HG02981 (cell line): Measurements from ENCODE around the gene MESD.

Experiments used
- ATAC-seq: cut with Tn5 transposase; IDR thresholded peaks from one replicate; pipeline ENCODE4 v1.9.1; 2021; ENCODE audit warnings: mild to moderate bottlenecking, moderate library complexity; ENCODE audit not compliant: unreplicated experiment

MESD gene

GRCh38 chr15:80992006-80992405, 2.4 kb upstream of the MESD start:
- no peak for ATAC-seq

DNA sequence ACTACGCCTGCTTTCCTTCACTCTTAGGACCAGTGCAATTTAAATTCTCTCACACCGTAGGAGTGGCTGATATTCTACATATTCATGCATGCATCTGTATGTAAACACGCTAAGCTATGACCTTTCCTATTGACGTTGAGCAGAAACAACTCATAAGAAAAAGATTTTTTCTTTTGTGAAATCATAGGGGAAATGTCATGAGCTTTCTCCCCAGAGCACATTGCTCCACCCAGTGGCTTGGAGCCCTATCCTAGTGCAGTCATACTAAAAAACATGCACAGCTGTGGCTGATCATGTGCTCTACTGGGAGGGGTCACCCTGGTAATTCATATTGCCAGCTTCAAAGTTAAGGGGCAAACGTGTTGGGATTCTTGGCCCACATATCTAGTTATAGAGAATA, 1.8 kb upstream of the MESD start:
- no peak for ATAC-seq

GRCh38 chr15:80990955-80991354, 1.3 kb upstream of the MESD start:
- ATAC-seq, result no peak

DNA sequence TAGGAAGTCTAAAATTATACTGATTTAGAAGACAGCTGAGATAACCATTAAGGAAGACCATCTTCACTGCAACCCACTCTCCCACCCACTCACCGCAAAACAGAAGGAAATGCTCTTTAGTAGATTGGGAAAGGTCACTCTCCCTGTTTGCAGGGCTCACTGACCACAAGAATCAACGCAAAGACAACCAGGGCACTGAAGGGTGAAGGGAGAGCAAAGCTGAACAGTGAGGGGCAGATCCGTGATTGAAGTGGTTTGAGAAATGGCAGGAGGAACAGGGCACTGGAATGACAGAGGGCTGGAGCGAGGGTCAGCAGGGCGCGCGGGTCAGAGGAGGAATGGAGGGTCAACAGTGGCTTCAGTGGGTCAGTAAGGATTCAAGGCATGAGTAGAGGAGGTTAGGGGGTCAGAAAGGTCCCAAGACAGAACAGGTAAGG, 520 bp downstream of the MESD start:
- ATAC-seq, result no peak

DNA sequence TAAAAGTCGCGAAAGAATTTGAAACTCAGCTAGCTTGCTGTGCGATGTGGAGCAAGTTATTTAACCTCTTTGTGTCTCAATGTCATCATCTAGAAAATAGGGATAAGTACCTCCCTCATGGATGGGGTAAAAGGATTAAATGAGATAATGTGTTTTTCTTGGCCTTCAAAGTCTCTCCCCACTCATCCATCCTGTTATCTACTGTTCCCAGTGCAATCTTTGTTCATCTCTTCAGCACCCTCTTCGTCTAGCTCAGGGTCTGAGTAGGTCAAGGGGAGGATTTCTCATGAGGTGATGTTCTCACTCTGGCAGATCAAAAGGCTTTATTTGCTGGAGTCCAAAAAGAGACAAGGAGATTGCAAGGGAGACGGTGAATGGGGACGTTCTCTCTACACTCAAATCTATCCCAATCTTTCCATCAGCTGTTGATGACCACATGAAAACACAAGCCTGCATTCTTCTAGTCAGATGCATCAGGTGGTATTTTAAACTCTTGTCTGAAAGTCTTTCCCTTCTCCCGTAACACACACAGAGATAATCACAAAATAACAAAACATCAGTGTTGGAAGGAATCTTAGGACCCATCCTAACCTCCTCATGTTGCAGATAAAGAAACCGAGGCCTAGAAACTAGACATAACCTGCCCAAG, 1.3 kb downstream of the MESD start:
- no peak for ATAC-seq

GRCh38 chr15:80986487-80986886, 3.1 kb downstream of the MESD start:
- ATAC-seq, result no peak

- no peak for ATAC-seq
These were observed 3.6 kb downstream of the MESD start for GRCh38 chr15:80985981-80986380.

- ATAC-seq, result no peak
These were observed 4.8 kb downstream of the MESD start for GRCh38 chr15:80984856-80985255.

DNA sequence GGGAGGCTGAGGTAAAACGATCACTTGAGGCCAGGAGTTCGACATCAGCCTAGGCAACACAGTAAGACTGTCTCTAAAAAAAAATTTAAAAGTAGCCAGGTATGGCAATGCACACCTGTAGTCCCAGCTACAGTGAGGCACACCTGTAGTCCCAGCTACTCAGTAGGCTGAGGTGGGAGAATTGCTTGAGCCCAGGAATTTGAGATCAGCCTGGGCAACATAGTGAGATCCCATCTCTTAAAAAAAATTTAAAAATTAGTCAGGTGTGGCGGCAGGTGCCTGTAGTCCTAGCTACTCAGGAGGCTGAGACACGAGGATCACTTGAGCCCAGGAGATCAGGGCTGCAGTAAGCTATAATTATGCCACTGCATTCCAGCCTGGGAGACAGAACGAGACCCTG, 6.8 kb downstream of the MESD start:
- no peak for ATAC-seq

GRCh38 chr15:80982205-80982604, 7.4 kb downstream of the MESD start:
- no peak for ATAC-seq

DNA sequence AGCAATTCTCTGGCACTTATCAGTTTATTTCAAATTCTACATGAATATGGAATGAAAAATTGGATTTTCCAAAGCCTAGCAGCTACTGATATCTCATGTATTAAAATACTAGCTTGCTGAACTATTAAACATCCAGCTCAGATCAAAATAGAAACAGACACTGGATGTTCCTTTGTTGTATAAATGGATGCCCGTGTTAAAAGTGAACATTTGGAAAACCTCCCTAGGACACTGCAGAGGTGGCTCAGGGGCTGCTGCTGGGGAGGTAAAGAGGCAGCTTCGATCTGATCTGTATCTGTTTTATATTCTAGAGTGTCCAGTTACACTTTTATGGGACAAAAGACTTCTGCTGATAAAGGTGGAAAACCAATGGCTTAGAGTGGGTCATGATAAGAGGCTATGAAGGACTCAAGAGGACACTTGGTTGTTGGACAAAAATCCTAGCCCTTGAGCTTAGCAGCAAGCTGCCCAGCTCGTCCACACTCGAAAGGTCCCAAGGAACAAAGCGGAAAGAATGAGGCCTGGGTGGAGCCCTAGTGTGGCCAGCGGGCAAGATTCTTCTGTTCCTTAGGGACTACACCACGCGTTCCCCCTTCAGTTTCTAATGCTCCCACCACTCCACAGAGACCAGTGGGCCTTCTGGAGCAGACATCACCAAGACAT, 9.9 kb downstream of the MESD start:
- no peak for ATAC-seq

DNA sequence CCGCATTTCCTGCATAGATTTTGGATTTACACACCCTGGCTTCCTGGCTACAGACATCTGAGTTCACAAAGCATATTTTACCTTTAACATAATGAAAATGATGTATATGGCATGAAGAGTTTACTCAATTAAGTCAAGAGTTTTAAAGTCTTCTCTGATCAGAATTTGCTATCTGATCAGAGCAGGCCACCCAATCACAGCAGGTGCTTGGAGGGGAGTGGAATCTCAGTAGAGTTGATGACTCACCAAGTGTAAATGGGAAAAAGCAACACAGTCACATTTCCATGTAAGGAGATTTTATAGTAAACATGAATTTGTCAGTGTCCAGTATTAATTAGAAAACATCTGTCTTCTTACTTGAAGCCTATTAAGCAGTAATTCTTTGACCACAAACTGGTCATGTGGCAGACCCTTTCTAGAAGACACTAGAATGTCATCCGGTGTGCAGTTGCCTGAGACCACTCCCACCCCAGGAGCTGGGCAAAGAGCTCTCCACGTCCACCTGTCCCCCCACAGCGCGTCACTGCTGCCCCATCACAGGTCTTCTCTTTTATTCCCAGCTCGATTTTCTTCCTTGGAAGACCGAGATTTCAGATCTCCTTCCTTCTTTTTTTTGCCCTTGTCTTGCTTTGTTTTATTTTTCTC, 10.8 kb downstream of the MESD start:
- no peak for ATAC-seq

GRCh38 chr15:80977627-80978036, 12.0 kb downstream of the MESD start:
- ATAC-seq, result no peak

DNA sequence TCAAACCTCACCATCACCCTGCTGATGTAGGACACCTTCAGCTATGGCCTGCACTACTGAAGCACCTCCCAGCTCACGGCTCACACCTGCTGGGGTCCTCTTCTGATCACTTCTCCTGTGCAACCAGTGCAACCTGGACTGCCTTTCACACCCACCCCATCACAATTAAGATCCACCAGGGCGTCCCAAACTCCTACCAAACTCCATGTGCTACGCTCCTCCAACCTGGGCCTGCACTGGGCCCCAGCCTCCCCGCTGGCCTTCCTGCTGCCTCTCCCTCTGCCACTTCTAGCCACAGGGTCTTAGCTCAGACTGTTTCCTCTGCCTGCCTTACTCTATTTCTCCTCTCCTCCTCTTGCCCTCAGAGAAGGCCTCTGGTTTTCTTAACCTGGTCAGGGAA, 12.8 kb downstream of the MESD start:
- no peak for ATAC-seq

DNA sequence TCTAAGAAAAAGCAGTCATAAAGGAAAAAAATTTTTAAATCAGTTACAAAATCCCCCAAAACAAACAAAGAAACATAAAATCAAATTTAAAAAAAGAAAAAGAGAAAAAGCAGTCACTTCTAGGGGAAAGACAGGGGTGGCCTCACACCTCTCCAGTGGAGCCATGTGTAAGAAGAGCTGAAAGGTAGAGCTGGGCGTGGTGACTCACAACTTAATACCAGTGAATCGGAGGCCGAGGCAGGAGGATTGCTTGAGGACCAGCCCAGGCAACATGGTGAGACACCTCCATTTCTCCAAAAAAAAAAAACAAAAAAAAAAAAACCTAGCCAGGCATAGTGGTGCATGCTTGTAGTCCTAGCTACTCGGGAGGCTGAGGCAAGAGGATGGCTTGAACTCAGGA, 14.7 kb downstream of the MESD start:
- ATAC-seq, result no peak

DNA sequence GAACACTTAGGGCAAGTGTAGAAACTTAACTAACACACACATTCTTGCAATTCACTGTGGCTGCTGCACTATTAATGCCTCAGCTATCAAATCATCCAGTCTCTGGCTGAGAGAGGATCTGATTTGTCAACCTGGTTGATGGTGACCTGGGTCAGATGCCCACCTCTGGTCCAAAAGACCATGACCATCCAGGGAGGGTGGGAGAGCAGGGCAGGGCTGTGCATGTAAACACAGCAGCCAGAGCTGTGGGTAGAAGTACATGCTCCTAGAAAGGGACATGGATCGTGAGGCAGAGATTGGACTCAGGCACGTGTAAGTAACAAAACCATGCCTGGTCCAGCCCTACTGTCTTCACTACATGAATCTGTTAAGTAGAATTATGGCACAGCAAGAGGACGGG, 17.3 kb downstream of the MESD start:
- ATAC-seq, result no peak

- no peak for ATAC-seq
These were observed 18.5 kb downstream of the MESD start for GRCh38 chr15:80971143-80971542.

DNA sequence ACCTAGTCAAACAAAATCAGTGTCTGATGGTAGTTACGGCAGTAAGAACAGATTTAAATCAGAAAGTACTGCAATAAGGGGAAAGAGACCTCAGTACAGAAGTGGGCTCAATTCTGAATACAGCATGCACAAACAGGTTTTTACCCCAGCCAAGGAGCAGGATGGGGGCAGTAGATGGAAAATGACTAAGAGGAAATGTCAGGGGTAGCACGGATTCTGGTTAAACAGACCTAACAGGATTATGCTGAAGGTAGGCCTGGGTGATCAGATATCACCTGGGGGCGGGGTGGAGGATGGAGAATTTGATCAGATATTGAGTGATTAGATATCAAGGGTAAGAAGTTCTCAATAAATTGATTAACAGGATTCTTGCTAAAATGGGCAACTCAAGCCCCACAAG, 19.0 kb downstream of the MESD start:
- no peak for ATAC-seq

DNA sequence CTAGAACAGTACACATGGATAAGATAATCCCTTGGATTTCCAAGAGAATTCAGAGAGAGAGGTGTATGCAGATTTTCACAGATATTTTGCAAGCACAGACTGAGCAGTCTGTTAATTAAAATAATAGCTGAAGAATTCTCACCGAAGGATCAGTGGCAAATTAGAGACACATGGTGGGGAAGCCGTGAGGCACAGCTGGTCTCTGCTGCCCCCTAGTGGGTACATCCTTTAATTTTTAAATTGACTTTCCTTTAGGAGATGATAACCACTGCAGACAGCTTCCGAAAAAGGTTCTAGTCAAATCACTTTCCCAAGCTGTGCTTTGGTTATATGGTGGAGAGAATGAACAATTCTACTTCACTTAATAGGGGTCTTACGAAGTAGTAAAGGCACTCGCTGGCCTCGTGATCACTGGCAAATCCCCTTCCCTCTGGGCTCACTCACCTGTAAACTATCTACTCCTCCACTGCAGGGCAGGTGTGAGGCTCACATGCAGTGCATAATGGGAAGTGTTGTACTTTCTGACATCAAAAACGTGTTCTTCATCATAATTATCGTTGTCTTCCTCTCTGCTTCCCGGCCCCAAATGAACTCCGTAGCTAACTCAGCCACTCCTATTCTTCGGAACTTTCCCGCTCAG, 19.5 kb downstream of the MESD start:
- no peak for ATAC-seq

- ATAC-seq, result no peak
These were observed 20.3 kb downstream of the MESD start for GRCh38 chr15:80969316-80969715.

DNA sequence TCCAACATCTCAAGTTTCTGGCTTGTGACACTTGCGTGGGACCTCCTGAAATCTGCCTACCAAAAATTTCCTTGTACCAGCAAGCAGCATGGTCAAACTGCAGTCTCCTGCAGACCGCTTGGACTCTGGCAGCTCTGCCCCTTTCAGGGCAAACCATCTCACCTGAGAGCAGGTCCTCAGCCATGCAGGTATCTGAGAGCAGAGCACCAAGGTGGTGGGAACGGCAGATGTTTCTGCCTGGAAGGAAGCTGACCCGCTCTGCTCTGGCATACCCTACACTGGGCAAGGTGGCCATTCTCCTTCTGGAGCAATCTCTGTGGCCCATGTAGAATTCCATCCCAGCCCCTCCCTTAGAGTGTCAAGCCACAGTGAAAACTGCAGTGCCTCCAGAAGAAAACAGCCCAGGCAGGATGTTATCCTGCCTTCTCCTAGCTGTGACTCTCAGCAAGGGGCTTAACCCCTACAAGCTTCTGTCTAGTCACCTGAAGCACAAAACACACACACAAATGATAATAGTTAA, 21.6 kb downstream of the MESD start:
- no peak for ATAC-seq

- no peak for ATAC-seq
These were observed 22.2 kb downstream of the MESD start for GRCh38 chr15:80967451-80967850.
